MM.1S (cell line): ENCODE results near the gene ACTN4.

Source experiments
- DNase-seq: peaks from one replicate; pipeline ENCODE4 v3.0.0-alpha.2; 2015
- H2AFZ ChIP-seq: fragments of 300-600 bp; sonication (generic); 2 replicates; pipeline ENCODE4 v1.6.0; 2016; ENCODE audit warnings: antibody characterized with exemption, low read length
- H3F3A ChIP-seq: fragments of 300-600 bp; sonication (generic); 2 replicates; pipeline ENCODE4 v1.6.1; 2016; ENCODE audit warnings: mild to moderate bottlenecking, antibody characterized with exemption, low read length, moderate library complexity, mixed read lengths; ENCODE audit not compliant: insufficient read depth
- H3K27ac ChIP-seq: fragments of 300-600 bp; sonication (generic); 2 replicates; pipeline ENCODE4 v1.5.1; 2016; ENCODE audit warnings: mild to moderate bottlenecking, low read length
- H3K27me3 ChIP-seq: fragments of 300-600 bp; sonication (generic); replicated peaks from 2 replicates; pipeline ENCODE4 v1.6.0; 2016; ENCODE audit warnings: low read length; ENCODE audit not compliant: insufficient read depth
- H3K36me3 ChIP-seq: fragments of 300-600 bp; sonication (generic); replicated peaks from 2 replicates; pipeline ENCODE4 v1.6.1; 2016; ENCODE audit warnings: mild to moderate bottlenecking, low read length, mixed read lengths; ENCODE audit not compliant: insufficient read depth
- H3K4me1 ChIP-seq: fragments of 300-600 bp; sonication (generic); 2 replicates; pipeline ENCODE4 v1.6.1; 2016; ENCODE audit warnings: low read length, mixed read lengths
- H3K4me2 ChIP-seq: fragments of 300-600 bp; sonication (generic); 2 replicates; pipeline ENCODE4 v1.6.0; 2016; ENCODE audit warnings: low read depth, low read length
- H3K4me3 ChIP-seq: fragments of 300-600 bp; sonication (generic); 2 replicates; pipeline ENCODE4 v1.5.1; 2016; ENCODE audit warnings: low read length, mixed read lengths
- H3K79me2 ChIP-seq: fragments of 300-600 bp; sonication (generic); 2 replicates; pipeline ENCODE4 v1.6.1; 2016; ENCODE audit warnings: mixed run types, low read length, mixed read lengths
- H3K9ac ChIP-seq: fragments of 300-600 bp; sonication (generic); 2 replicates; pipeline ENCODE4 v1.6.1; 2016; ENCODE audit warnings: low read length, mixed read lengths
- H3K9me2 ChIP-seq: fragments of 300-600 bp; sonication (generic); replicated peaks from 2 replicates; pipeline ENCODE4 v1.6.1; 2016; ENCODE audit warnings: mild to moderate bottlenecking, low read length, mixed read lengths; ENCODE audit not compliant: insufficient read depth
- H3K9me3 ChIP-seq: fragments of 300-600 bp; sonication (generic); replicated peaks from 2 replicates; pipeline ENCODE4 v1.6.1; 2016; ENCODE audit warnings: mild to moderate bottlenecking, low read length, mixed read lengths; ENCODE audit not compliant: insufficient read depth
- H4K20me1 ChIP-seq: fragments of 300-600 bp; sonication (generic); 2 replicates; pipeline ENCODE4 v1.6.1; 2016; ENCODE audit warnings: mild to moderate bottlenecking, low read length, moderate library complexity, mixed read lengths; ENCODE audit not compliant: insufficient read depth
- EZH2 ChIP-seq: fragments of 300-600 bp; sonication (generic); optimal IDR thresholded peaks from 2 replicates; pipeline ENCODE3; 2017; ENCODE audit warnings: low read depth, mild to moderate bottlenecking, antibody characterized with exemption, low read length, mixed read lengths
- EZH2phosphoT487 ChIP-seq: fragments of 300-600 bp; sonication (generic); IDR thresholded peaks from 2 replicates; pipeline ENCODE4 v1.6.1; 2018; ENCODE audit warnings: antibody characterized with exemption, low read length
- TF ChIP-seq, protein P1 (sequence below): fragments of 300-600 bp; sonication (generic); IDR thresholded peaks from 2 replicates; pipeline ENCODE4 v1.5.1; 2016; ENCODE audit warnings: antibody characterized with exemption, low read length, mixed read lengths

The ACTN4 gene

DNA sequence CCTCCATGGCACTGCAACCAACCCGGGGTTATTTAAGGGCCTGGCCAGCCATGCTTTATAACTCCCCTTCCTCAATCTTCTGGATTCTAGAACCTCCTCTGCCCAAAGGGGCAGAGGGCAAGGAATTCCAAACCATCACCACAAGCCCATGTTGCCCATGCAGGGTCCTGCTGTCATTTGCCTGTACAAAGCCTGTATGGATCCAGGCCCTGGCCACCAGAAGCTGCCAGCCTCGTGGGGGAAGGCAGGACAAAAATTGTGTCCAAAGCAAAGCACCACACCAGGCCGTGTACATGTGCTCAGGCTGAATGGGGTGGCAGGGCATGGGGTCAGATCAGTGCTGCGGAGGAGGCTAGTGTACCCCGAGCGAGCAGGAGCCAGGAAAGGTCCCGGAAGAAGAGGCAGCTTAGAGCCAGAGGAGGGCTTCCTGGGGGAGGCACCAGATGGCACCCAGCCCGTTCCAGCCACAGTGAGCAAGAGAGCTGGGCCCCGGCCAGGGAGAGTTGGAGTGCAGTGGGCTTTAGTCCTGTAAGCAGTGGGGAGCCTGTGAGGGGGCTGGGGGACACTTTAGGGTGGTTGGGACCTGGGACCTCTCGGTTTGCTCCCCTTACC is 61.1 kb downstream of the ACTN4 start:
- Histone ChIP-seq H3F3A (no peaks in the 10 kb centered on the region), H3K4me2 (no peak overlapping the region), H3K4me3 (no peak overlapping the region), H3K4me1 (no peaks in the 10 kb centered on the region), H2AFZ (no peak overlapping the region), H3K36me3 (no peaks in the 10 kb centered on the region), H3K9me2 (no peaks in the 10 kb centered on the region), H3K27ac (no peak overlapping the region), H3K27me3 (no peaks in the 10 kb centered on the region), H3K9ac (no peak overlapping the region), H4K20me1 (no peaks in the 10 kb centered on the region), H3K9me3 (no peaks in the 10 kb centered on the region), H3K79me2 (no peaks in the 10 kb centered on the region; the same call in 1 of the 2 replicates)
- TF ChIP-seq EZH2phosphoT487 = no peak
- TF ChIP-seq, protein P1, sequence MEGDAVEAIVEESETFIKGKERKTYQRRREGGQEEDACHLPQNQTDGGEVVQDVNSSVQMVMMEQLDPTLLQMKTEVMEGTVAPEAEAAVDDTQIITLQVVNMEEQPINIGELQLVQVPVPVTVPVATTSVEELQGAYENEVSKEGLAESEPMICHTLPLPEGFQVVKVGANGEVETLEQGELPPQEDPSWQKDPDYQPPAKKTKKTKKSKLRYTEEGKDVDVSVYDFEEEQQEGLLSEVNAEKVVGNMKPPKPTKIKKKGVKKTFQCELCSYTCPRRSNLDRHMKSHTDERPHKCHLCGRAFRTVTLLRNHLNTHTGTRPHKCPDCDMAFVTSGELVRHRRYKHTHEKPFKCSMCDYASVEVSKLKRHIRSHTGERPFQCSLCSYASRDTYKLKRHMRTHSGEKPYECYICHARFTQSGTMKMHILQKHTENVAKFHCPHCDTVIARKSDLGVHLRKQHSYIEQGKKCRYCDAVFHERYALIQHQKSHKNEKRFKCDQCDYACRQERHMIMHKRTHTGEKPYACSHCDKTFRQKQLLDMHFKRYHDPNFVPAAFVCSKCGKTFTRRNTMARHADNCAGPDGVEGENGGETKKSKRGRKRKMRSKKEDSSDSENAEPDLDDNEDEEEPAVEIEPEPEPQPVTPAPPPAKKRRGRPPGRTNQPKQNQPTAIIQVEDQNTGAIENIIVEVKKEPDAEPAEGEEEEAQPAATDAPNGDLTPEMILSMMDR = no peak
- TF ChIP-seq EZH2 = no peak
- DNase-seq = no peak

- Histone ChIP-seq H3K4me1 (no peaks in the 10 kb centered on the region), H3K27me3 (no peaks in the 10 kb centered on the region), H3K4me3 (no peak overlapping the region), H3K9me2 (no peaks in the 10 kb centered on the region), H2AFZ (no peak overlapping the region), H3K36me3 (no peaks in the 10 kb centered on the region), H3K27ac (no peak overlapping the region), H4K20me1 (no peaks in the 10 kb centered on the region), H3K9ac (no peak overlapping the region), H3F3A (no peaks in the 10 kb centered on the region), H3K79me2 (no peaks in the 10 kb centered on the region; the same call in 1 of the 2 replicates), H3K4me2 (no peak overlapping the region), H3K9me3 (no peaks in the 10 kb centered on the region)
- DNase-seq = no peak
- TF ChIP-seq, protein P1 = no peak
- no peak for TF ChIP-seq EZH2
Measured at GRCh38 chr19:38709119-38709518, 61.7 kb downstream of the ACTN4 start.

DNA sequence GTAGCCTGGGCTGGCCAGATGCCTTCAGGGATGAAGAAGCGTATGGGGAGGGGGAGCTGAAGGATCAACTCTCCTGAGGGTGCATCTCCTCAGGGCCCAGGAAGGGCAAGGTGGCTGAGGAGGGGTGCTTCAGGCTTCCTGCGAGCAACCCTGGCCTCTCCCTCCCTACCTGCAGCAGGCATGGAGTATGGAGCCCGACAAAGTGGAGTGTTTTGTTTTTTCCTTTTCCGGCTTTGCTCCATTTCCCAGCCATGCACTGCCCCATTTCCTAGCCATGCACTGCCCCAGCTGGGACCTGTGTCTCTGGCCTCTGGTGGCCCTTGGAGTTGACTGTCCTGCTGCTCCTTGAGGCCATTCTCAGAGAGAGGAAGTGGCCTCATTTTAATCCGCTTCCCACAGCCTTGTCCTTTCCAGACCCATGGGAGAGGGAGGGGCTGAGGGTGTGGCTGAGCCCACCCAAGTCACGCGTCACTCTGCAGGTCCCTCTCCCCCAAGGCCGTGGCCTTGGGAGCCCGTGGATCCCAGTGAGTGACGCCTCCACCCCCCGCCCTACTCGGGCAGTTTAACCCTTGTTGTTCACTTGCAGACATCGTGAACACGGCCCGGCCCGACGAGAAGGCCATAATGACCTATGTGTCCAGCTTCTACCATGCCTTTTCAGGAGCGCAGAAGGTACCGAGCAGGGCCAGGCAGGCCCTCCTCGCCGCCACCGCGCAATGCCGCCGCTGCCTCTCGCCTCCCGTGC is 62.4 kb downstream of the ACTN4 start:
- no peak overlapping the region for H3K4me2 ChIP-seq
- H4K20me1 ChIP-seq = no peaks in the 10 kb centered on the region
- H3K27me3 ChIP-seq = no peaks in the 10 kb centered on the region
- no peak for DNase-seq
- H3K36me3 ChIP-seq = no peaks in the 10 kb centered on the region
- no peaks in the 10 kb centered on the region for H3K9me2 ChIP-seq
- TF ChIP-seq, protein P1 = no peak
- no peak for TF ChIP-seq EZH2
- no peak for TF ChIP-seq EZH2phosphoT487
- no peaks in the 10 kb centered on the region for H3K9me3 ChIP-seq
- H3K4me3 ChIP-seq = no peak overlapping the region
- H3K27ac ChIP-seq = no peak overlapping the region
- H3K79me2 ChIP-seq = no peaks in the 10 kb centered on the region; the same call in 1 of the 2 replicates
- no peaks in the 10 kb centered on the region for H3F3A ChIP-seq
- H3K4me1 ChIP-seq = no peaks in the 10 kb centered on the region
- H3K9ac ChIP-seq = no peak overlapping the region
- no peak overlapping the region for H2AFZ ChIP-seq
